ENCODE data around the gene SAMD13.

SAMD13 gene

DNA sequence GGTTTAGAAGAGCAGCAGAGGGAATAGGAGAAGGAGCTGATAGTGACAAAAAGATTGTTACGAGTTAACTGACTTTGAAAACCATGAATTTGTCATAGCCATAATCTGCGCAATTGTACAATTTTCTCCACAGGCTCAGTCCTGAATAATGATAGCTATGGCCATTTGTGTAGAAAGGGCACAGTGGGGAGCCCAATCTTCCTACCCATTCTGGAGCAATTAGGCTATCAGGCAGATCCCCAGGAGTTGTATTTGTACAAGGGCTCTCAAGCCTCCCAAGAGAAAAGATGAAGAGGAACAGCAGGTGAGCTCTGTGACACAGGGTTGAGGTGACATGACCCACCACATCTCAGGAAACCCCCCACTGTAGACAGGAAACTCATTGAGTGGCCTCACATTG lies 42.1 kb upstream of the SAMD13 start:
- no peaks in the 10 kb centered on the region for H3K79me2 ChIP-seq (ENCODE audit: control insufficient read depth, low read length)
- H3K4me2 ChIP-seq (ENCODE audit: low read length) = no peak overlapping the region
- TF ChIP-seq, protein P1, sequence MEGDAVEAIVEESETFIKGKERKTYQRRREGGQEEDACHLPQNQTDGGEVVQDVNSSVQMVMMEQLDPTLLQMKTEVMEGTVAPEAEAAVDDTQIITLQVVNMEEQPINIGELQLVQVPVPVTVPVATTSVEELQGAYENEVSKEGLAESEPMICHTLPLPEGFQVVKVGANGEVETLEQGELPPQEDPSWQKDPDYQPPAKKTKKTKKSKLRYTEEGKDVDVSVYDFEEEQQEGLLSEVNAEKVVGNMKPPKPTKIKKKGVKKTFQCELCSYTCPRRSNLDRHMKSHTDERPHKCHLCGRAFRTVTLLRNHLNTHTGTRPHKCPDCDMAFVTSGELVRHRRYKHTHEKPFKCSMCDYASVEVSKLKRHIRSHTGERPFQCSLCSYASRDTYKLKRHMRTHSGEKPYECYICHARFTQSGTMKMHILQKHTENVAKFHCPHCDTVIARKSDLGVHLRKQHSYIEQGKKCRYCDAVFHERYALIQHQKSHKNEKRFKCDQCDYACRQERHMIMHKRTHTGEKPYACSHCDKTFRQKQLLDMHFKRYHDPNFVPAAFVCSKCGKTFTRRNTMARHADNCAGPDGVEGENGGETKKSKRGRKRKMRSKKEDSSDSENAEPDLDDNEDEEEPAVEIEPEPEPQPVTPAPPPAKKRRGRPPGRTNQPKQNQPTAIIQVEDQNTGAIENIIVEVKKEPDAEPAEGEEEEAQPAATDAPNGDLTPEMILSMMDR (IDR thresholded peaks at IDR 0.05; ENCODE audit: low read depth, low read length, poor library complexity, severe bottlenecking) = no peak
- no peak for TF ChIP-seq EZH2phosphoT487 (IDR thresholded peaks at IDR 0.05; ENCODE audit: borderline replicate concordance, low read length)

DNA sequence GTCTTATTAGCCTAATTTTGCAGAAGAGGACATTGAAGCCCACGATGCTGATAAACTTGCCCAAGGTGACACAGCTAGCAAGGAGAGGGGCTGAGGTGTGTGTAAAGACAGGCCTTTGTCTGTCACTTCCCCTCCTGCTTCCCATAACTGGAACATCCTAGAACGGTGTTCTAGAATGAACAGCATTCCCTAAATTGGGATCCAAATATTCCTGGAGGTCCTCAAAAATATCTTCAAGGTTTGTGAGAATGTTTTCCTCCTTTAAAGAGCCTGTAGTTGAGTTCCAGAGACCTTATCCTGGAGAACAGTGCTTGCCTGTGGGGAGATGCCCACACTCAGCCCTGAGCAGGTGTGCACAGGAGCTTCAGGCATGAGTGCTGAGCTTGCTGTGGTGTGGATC lies 41.5 kb upstream of the SAMD13 start:
- Histone ChIP-seq H3K27ac (ENCODE audit: low read depth, low read length) (no peak overlapping the region), H3F3A (ENCODE audit: control insufficient read depth, insufficient read depth) (no peaks in the 10 kb centered on the region), H3K9me3 (ENCODE audit: control insufficient read depth, insufficient read depth, low read length) (no peaks in the 10 kb centered on the region), H3K79me2 (ENCODE audit: control insufficient read depth, low read length) (no peaks in the 10 kb centered on the region), H4K20me1 (ENCODE audit: control insufficient read depth, insufficient read depth, low read depth, low read length) (no peaks in the 10 kb centered on the region), H3K4me1 (ENCODE audit: control insufficient read depth, low read length) (no peaks in the 10 kb centered on the region), H3K4me3 (ENCODE audit: low read length) (no peak overlapping the region), H3K27me3 (ENCODE audit: control insufficient read depth, low read length) (no peaks in the 10 kb centered on the region), H3K9me2 (replicated peaks; ENCODE audit: control insufficient read depth, low read length) (no peaks in the 10 kb centered on the region), H3K36me3 (ENCODE audit: control insufficient read depth, low read length) (no peaks in the 10 kb centered on the region), H3K4me2 (ENCODE audit: low read length) (no peak overlapping the region)
- TF ChIP-seq EZH2phosphoT487 (IDR thresholded peaks at IDR 0.05; ENCODE audit: borderline replicate concordance, low read length) = no peak
- TF ChIP-seq, protein P1 (IDR thresholded peaks at IDR 0.05; ENCODE audit: low read depth, low read length, poor library complexity, severe bottlenecking) = no peak

More for the DNA sequence above, 42.1 kb upstream of the SAMD13 start:
- no peaks in the 10 kb centered on the region for H4K20me1 ChIP-seq (ENCODE audit: control insufficient read depth, insufficient read depth, low read depth, low read length)
- no peaks in the 10 kb centered on the region for H3K27me3 ChIP-seq (ENCODE audit: control insufficient read depth, low read length)
- no peaks in the 10 kb centered on the region for H3K4me1 ChIP-seq (ENCODE audit: control insufficient read depth, low read length)
- H3K9me2 ChIP-seq (replicated peaks; ENCODE audit: control insufficient read depth, low read length) = no peaks in the 10 kb centered on the region
- no peaks in the 10 kb centered on the region for H3K9me3 ChIP-seq (ENCODE audit: control insufficient read depth, insufficient read depth, low read length)
- no peak overlapping the region for H3K27ac ChIP-seq (ENCODE audit: low read depth, low read length)
- H3F3A ChIP-seq (ENCODE audit: control insufficient read depth, insufficient read depth) = no peaks in the 10 kb centered on the region
- no peak overlapping the region for H3K4me3 ChIP-seq (ENCODE audit: low read length)
- H3K36me3 ChIP-seq (ENCODE audit: control insufficient read depth, low read length) = no peaks in the 10 kb centered on the region

DNA sequence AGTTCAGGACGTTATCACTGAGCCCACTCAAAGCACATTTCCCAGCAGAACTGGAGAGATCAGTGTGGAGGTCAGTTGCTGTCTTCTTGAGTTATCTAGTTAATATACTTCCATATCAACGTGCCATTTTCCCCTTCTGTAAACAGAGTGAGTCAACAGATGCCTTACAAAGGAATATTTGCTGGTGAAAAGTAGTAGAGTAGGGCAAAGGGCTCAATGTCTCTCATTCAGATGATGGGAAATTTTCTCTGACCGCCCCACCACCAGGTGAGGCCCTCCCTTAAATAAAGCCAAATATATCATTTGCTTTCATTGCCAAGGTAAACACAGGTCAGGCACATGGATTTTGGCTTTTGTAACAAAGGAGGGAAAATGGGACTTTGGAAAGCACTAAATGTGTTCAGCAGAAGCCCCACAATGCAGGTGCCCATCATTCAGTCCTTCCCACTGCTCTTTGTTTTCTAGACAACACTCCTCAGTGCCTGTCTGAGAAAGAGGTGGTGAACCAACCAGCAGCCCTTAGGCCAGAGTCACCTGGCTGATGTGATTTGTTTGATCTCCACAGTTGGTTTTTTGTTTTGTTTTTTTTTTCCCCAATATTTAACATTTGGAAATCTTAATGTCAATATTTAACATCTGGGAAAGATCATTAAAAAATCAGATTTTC lies 40.5 kb upstream of the SAMD13 start:
- Histone ChIP-seq H3K27me3 (ENCODE audit: control insufficient read depth, low read length) (no peaks in the 10 kb centered on the region), H3K79me2 (ENCODE audit: control insufficient read depth, low read length) (no peaks in the 10 kb centered on the region), H3K4me3 (ENCODE audit: low read length) (no peak overlapping the region), H3K36me3 (ENCODE audit: control insufficient read depth, low read length) (no peaks in the 10 kb centered on the region), H3K27ac (ENCODE audit: low read depth, low read length) (no peak overlapping the region), H4K20me1 (ENCODE audit: control insufficient read depth, insufficient read depth, low read depth, low read length) (no peaks in the 10 kb centered on the region), H3K4me1 (ENCODE audit: control insufficient read depth, low read length) (no peaks in the 10 kb centered on the region), H3F3A (ENCODE audit: control insufficient read depth, insufficient read depth) (no peaks in the 10 kb centered on the region), H3K4me2 (ENCODE audit: low read length) (no peak overlapping the region), H3K9me2 (replicated peaks; ENCODE audit: control insufficient read depth, low read length) (no peaks in the 10 kb centered on the region), H3K9me3 (ENCODE audit: control insufficient read depth, insufficient read depth, low read length) (no peaks in the 10 kb centered on the region)
- TF ChIP-seq EZH2phosphoT487 (IDR thresholded peaks at IDR 0.05; ENCODE audit: borderline replicate concordance, low read length) = no peak
- TF ChIP-seq, protein P1 (IDR thresholded peaks at IDR 0.05; ENCODE audit: low read depth, low read length, poor library complexity, severe bottlenecking) = no peak
